Inflammatory macrophage treated with lipopolysaccharide for 4 hours (primary cell): ENCODE measurements around the gene PIM2.

Experiments
- DNase-seq: peaks from one replicate; pipeline ENCODE4 v3.0.0-alpha.2; 2020

Gene PIM2

GRCh38 chrX:48934581-48935300 lies 15.9 kb upstream of the PIM2 start:
- DNase-seq, result peak; percentile 63

GRCh38 chrX:48933757-48934156 lies 14.9 kb upstream of the PIM2 start:
- no peak for DNase-seq

DNA sequence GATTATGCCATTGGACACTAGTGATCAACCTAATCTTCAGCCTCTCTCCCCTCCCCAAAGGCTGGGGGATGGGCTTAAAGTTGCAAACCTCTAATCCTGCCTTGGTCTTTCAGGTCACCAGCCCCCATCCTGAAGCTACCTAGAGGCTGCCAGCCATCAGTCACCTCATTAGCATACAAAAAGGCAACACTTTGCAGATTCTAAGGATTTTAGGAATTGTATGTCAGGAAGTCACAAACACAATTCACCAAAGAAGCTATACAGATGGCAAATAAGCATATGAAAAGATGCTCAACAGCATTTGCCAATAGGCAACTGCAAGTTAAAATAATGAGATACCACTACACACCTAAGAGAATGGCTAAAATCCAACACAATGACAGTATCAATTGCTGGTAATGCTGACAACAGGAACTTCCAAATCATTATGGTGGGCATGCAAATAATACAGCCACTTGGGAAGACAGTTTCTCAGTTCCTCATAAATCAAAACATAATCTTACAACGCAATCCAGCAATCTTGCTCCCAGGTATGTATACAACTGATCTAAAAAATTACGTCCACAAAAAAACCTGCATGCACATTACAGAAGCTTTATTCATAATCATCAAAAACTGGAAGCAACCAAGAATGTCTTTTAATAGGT lies 9.0 kb upstream of the PIM2 start:
- no peak for DNase-seq

GRCh38 chrX:48927123-48927522 lies 8.3 kb upstream of the PIM2 start:
- DNase-seq, result no peak

- DNase-seq, result no peak
Measured at GRCh38 chrX:48924270-48924669, 5.4 kb upstream of the PIM2 start.

DNA sequence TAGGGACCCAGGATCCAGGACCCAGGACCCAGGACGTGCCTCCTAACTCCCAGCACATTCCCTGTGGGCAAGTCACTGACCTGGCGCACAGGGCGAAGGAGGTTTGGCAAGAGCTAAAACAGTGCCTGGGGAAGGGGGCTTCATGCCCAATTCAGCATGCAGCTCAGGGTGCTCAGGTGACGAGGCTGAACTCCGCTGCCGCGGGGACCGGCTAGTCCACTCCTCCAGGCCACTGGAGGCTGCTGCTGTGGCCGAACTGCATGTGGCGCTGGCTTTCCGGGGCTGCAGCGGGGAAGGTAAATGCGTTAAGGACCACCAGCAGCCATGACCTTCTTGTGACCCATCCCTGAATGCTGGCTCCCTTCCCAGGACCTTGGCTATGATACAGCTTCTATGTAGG lies 4.9 kb upstream of the PIM2 start:
- no peak for DNase-seq

- DNase-seq, result no peak
Measured at GRCh38 chrX:48920718-48921104, 1.9 kb upstream of the PIM2 start.

- DNase-seq, result no peak
Measured at GRCh38 chrX:48919947-48920717, 1.3 kb upstream of the PIM2 start.

DNA sequence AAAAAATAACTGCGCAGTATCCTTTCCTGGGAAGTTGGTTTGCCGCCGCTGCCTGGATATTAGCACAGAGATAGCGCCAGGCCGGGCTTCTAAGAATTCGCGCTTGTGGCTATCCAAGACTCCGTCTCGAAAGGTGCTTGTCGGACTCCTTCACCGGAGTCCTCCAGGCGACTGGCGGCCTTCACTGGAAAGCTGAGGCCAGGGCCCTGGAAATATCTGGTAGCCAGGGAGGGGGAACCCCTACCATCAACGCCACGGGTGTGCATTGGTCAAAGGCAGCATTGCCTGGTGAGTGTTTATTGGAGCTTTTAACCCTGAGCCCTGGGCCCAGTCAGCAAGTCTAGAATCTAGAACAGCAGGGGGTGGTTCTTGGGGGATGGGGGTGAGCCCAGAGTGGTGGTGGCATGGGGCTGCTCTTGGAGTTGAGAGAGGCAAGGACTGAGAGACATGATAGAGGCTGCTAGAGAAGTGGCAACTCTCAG lies 577 bp upstream of the PIM2 start:
- DNase-seq, result no peak

DNA sequence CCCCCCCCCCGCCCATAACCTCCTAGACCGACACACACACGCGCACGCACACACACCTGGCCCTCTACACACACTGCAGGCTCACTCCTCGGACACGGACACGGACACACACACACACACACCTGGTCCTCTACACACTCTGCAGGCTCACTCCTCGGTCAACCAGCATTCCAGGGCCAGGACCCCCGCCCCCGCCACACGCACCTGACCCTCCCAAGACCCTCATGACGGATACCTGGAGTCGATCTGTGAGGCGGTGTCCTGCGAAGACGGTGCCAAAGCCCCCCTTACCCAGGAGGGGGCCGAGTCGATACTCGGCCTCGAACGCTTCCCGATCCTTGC lies 552 bp downstream of the PIM2 start:
- no peak for DNase-seq

DNA sequence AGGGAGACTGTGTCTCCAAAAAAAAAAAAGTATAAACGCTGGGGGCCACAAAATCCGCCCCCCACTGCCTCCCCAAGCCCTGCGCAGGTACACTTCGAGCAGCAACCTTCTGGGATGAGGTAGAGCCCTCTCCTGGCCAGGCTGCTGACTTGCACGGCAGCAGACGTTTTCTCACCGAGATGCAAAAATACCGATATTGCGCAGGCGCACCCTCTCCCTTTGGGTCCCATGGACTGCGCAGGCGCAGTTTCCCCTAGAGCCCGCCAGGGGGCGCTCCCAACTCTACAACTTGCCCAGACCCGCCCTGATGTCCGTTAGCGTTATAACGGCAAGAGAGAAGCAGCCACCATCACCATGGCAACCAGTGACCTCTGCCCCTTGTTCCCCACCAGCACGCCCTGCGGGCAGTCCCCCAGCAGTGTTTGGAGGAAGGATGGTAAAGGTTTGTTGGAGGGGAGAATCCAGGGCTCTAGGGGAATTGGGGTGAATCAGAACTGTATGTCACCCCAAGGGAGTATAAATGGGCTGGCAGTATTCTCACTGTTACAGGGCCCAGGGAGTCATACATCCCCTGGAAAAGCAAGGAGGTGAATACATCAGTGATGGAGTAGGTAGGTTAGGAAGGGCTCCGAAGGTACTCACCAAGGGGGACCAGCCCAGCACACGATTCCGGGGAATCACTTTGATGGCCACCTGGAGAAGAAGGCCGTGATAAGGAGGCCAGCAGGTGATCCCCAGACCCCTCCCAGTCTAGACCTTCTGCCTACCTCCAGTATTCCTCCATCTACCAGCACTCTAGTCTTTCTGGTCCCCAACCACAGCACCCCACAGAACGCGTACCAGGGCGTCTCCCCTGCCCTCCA lies 1.5 kb downstream of the PIM2 start:
- peak; percentile 89 for DNase-seq

GRCh38 chrX:48914593-48915493 lies 4.0 kb downstream of the PIM2 start:
- no peak for DNase-seq

DNA sequence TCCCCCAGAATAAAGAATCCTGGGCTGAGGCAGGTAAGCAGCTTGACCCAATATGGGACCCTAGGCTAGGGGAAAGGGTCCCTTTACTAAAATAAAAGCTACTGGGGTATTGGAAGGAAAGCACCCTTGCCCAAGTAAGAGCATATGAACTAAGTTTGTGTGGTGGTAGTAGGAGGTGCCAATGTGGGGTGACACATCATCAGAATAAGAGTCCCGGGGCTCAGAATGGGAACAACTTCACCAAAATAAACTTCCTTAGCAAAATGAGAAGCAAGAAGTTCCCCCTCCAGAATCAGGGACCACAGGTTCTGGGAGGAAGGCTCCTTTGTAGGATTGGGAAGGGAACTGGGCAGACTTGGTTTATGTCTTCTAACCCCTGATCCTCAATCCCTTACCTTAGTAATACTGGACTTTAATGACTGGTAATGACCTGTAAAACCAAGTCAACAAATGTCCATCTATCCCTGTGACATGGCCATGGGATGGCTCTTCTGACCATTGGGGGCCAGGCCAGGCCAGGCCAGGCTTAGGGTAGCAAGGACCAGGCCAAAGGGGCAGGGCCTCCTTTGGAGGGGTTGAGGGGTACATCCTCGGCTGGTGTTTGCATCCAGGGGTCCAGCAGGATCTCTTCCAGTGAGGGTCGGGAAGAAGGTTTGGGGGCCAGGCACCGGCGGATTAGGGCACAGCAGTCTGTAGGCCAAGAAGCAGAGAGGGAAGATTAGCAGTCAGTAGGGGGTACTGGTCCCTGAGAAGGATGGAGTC lies 5.0 kb downstream of the PIM2 start:
- no peak for DNase-seq

DNA sequence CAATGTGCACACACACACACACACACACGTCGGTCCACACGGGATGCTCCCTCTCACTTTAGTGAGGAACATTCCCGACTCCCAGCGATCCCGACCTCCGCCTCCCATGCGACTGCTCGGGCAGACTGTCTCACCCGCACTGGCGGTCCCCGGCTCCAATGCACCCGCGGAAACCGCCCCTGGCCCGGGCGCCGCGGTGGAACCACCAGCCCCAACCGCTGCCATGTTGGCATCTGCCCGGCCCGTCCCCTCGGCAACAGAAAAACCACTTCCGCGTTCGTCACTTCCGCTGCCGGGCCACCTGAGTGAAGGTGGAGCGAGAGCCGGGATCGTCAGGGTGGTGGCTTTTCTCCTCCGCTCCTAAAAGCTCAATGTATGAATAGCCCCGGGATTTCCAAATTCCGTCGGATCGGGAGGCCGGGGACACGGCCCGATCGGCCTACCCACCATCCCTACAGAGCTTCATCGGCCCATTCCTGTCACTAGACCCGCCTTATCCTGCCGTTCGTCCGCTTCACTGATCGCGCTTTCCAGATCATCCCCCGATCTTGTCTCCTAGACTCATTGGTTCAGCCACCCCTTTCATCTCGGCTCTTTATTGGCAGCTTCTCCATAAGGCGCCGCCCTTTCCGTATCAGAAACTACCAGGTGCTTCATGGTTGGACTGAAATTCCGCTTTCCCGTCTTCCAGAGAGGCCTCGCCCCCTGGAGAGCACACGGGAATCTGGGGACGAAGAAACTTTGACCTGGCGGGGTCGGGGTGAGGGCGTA lies 7.2 kb downstream of the PIM2 start, which contains the start of gene SLC35A2:
Gene SLC35A2, minus strand, starts transcription at position 235 of the 771 bp plus-strand sequence. Its CDS starts 10 bp downstream, at position 225.
- DNase-seq, result peak; percentile 64

DNA sequence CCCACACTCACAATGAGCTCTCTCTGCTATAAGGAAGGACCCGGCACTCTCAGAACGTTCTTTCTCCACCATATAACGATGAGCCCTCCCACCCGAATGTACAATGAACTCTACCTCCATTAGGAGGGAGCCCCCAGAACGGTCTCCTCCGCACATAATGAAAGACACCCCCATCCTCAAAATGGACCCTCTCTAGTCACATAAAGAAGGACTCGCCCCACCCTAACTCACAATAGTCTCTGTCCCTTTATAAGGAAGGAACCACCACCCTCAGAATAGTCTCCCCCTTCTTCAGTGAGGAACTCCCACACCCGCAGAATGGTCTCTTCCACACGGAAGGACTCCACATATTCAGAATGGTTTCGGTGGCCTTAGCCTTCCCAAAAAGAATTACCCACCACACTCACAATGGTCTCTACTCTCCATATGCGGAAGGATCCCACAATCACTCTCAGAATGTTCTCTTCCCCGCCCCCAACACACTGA lies 7.9 kb downstream of the PIM2 start:
- DNase-seq, result peak; percentile 30

GRCh38 chrX:48909703-48910294 lies 9.0 kb downstream of the PIM2 start:
- DNase-seq, result no peak

- no peak for DNase-seq
Measured at GRCh38 chrX:48908600-48908999, 10.2 kb downstream of the PIM2 start.

- DNase-seq, result no peak
Measured at GRCh38 chrX:48905090-48905790, 13.6 kb downstream of the PIM2 start.

GRCh38 chrX:48904626-48905025 lies 14.2 kb downstream of the PIM2 start:
- DNase-seq, result no peak
